CD14-positive monocyte (primary cell): ENCODE measurements around the gene PRKN. TPM values are rescaled to one million over a fixed set of nuclear protein-coding genes. Genes with fewer than 3 reads are reported as not detected.

Experiments used
- DNase-seq, 3 donors: peaks; one replicate each; pipeline ENCODE4 v3.0.0-alpha.2; 2011 to 2022
- H2AFZ ChIP-seq: 2 replicates; pipeline ENCODE4 v1.6.0; 2012; ENCODE audit warnings: mild to moderate bottlenecking, low read depth, low read length, inconsistent platforms; ENCODE audit not compliant: insufficient read depth, poor library complexity, severe bottlenecking
- H3K27ac ChIP-seq, 2 donors: 1 replicate in 1 of 2; 2 replicates in 1 of 2; pipeline ENCODE4 v1.5.1; 2012 to 2013; ENCODE audit warnings: low read length in 2 of 2, control low read depth in 1 of 2, inconsistent platforms in 1 of 2, low read depth in 1 of 2, mild to moderate bottlenecking in 1 of 2
- H3K27me3 ChIP-seq, 2 donors: one replicate each; pipeline versions ENCODE4 v1.6.0 to v1.6.1; 2011 to 2013; ENCODE audit warnings: low read length in 2 of 2; ENCODE audit not compliant: control insufficient read depth in 2 of 2, insufficient read depth in 2 of 2
- H3K36me3 ChIP-seq, 2 donors: replicated peaks in 1 of 2; 1 replicate in 1 of 2; 2 replicates in 1 of 2; pipeline versions ENCODE4 v1.5.1 to v1.6.1; 2012 to 2013; ENCODE audit warnings: low read length in 2 of 2, control low read depth in 1 of 2, inconsistent platforms in 1 of 2, mild to moderate bottlenecking in 1 of 2; ENCODE audit not compliant: insufficient read depth in 2 of 2, control insufficient read depth in 1 of 2
- H3K4me1 ChIP-seq, 2 donors: 1 replicate in 1 of 2; 2 replicates in 1 of 2; pipeline versions ENCODE4 v1.5.1 to v1.6.1; 2012 to 2013; ENCODE audit warnings: low read length in 2 of 2, control low read depth in 1 of 2, inconsistent platforms in 1 of 2, mild to moderate bottlenecking in 1 of 2, moderate library complexity in 1 of 2; ENCODE audit not compliant: insufficient read depth in 2 of 2, control insufficient read depth in 1 of 2
- H3K4me2 ChIP-seq: replicated peaks from 2 replicates; pipeline ENCODE3; 2012; ENCODE audit warnings: low read length, moderate library complexity, mild to moderate bottlenecking; ENCODE audit not compliant: poor library complexity, severe bottlenecking; ENCODE audit errors: extremely low read depth
- H3K4me3 ChIP-seq, 3 experiments: fragments of 200-600 bp in 1 of 3; sonication (generic) in 1 of 3; replicated peaks in 1 of 3; 1 replicate in 2 of 3; 2 replicates in 1 of 3; pipeline ENCODE4 v1.5.1; 2011 to 2013; ENCODE audit warnings: low read length in 3 of 3, mild to moderate bottlenecking in 3 of 3, control low read depth in 2 of 3, low read depth in 2 of 3, inconsistent platforms in 1 of 3, moderate library complexity in 1 of 3
- H3K79me2 ChIP-seq: 2 replicates; pipeline ENCODE4 v1.6.0; 2012; ENCODE audit warnings: mild to moderate bottlenecking, control low read depth, inconsistent platforms, low read length, moderate library complexity; ENCODE audit not compliant: insufficient read depth
- H3K9ac ChIP-seq: 2 replicates; pipeline ENCODE4 v1.6.0; 2017; ENCODE audit warnings: low read length, mild to moderate bottlenecking; ENCODE audit not compliant: insufficient read depth, poor library complexity, severe bottlenecking
- H3K9me3 ChIP-seq, 2 donors: replicated peaks in 1 of 2; 1 replicate in 1 of 2; 2 replicates in 1 of 2; pipeline versions ENCODE4 v1.5.1 to v1.6.1; 2012 to 2013; ENCODE audit warnings: low read length in 2 of 2, control low read depth in 1 of 2; ENCODE audit not compliant: control insufficient read depth in 1 of 2, insufficient read depth in 1 of 2
- H4K20me1 ChIP-seq: 2 replicates; pipeline ENCODE4 v1.6.0; 2012; ENCODE audit warnings: mild to moderate bottlenecking, low read length, control low read depth, moderate library complexity; ENCODE audit not compliant: insufficient read depth
- H3K27ac Mint-ChIP-seq, 7 donors: one replicate each; pipeline ENCODE4 v1.8.0; 2020; ENCODE audit warnings: mild to moderate bottlenecking in 7 of 7, mixed read lengths in 7 of 7, moderate library complexity in 6 of 7, inconsistent platforms in 2 of 7
- H3K27me3 Mint-ChIP-seq, 3 donors: one replicate each; pipeline ENCODE4 v1.8.0; 2021 to 2022; ENCODE audit warnings: low read depth in 3 of 3, mild to moderate bottlenecking in 3 of 3, mixed read lengths in 3 of 3, moderate library complexity in 3 of 3, inconsistent platforms in 1 of 3
- H3K36me3 Mint-ChIP-seq, 2 donors: one replicate each; pipeline ENCODE4 v1.8.0; 2020; ENCODE audit warnings: mixed read lengths in 2 of 2, inconsistent platforms in 1 of 2, mild to moderate bottlenecking in 1 of 2
- H3K4me1 Mint-ChIP-seq: one replicate; pipeline ENCODE4 v1.8.0; 2020; ENCODE audit warnings: mild to moderate bottlenecking, mixed read lengths
- H3K4me3 Mint-ChIP-seq, 2 donors: one replicate each; pipeline ENCODE4 v1.8.0; 2020; ENCODE audit warnings: mild to moderate bottlenecking in 2 of 2, mixed read lengths in 2 of 2, moderate library complexity in 1 of 2
- H3K9me3 Mint-ChIP-seq, 7 donors: one replicate each; pipeline ENCODE4 v1.8.0; 2020 to 2022; ENCODE audit warnings: mixed read lengths in 7 of 7, mild to moderate bottlenecking in 6 of 7, moderate library complexity in 6 of 7, inconsistent platforms in 2 of 7
- WGBS: methylation state at CpG from one replicate; pipeline ENCODE4 v1.1.5; 2013; ENCODE audit warnings: missing lambda C conversion rate; ENCODE audit not compliant: insufficient coverage; 5-methylcytosine and 5-hydroxymethylcytosine counted together
- intact Hi-C, 2 donors: fragments of 100-400 bp; cut with micrococcal nuclease; formaldehyde crosslinking; loops; one replicate each; pipeline versions ENCODE4 v1.15.0 to v1.15.1; 2023
- polyA plus RNA-seq, 3 donors: library from polyadenylated mRNA; depleted of rRNA in 1 of 3; unstranded in 2 of 3; stranded (reverse) in 1 of 3; fragments of 300-500 nt in 2 of 3; fragments of >200 nt in 1 of 3; fragmentation: Illumina TruSeq in 2 of 3; gene quantifications; 1 replicate in 2 of 3; 2 replicates in 1 of 3; pipeline ENCODE4 v1.2.3, GENCODE V29; 2012 to 2021
- TF ChIP-seq, protein P1 (sequence below): fragments of 200-600 bp; IDR thresholded peaks from one replicate; pipeline ENCODE4 v1.8.0; 2022; ENCODE audit warnings: antibody characterized with exemption, mild to moderate bottlenecking

Gene PRKN
- polyA plus RNA-seq, 3 donors, result 0.19 to 0.21 TPM; not detected in 1

DNA sequence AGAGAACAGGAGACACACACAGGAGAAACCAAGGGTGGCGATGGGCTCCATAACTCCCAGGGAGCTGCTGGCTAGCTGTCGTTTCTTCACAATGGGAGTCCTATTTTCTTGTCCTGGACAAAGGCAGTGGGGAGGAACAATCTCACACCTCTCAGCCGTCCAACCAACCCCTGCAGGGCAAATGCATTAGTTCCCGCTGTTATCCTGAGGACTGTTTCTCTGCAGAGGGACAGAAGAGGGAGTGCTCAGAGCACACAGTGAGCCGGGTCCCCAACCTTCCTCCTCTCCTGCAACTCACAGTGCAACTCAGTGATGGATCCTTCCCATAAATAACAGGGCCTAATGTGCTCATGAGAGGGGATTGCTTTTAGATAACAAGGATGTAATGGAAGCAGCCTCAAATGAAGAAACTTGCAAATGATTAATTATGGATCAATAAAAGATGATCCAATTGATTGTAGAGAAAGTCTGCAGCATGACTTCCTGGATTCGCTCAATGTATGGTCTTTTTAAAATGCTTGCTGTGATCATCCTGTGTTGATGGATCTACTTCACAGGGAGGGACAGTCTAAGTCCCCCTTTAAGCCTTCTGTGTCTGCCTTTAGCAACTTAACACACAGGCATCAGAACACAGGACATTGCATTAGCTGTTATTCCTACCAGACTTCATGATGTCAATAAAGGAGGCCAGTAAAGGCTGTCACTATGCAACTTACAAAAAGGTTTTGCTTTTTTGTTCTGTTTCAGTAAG, 1000.3 kb downstream of the PRKN start:
- intact Hi-C loops, result no loop called here
- Mint-ChIP-seq H3K4me3 (no peak overlapping the region), H3K27ac (no peak overlapping the region), H3K9me3 (peaks cover 0 to 9% (median 2%) of the 10 kb centered on the region in 7 donors), H3K27me3 (peaks cover 0 to 2% (median 0%) of the 10 kb centered on the region in 3 donors), H3K36me3 (no peaks in the 10 kb centered on the region), H3K4me1 (no peaks in the 10 kb centered on the region)
- Histone ChIP-seq H3K4me3 (no peak overlapping the region), H3K27ac (no peak overlapping the region), H4K20me1 (no peaks in the 10 kb centered on the region), H3K9ac (no peak overlapping the region), H3K4me2 (no peak overlapping the region), H3K27me3 (no peaks in the 10 kb centered on the region), H3K9me3 (peaks cover 0 to 10% of the 10 kb centered on the region in 2 donors), H3K36me3 (no peaks in the 10 kb centered on the region), H2AFZ (no peak overlapping the region), H3K79me2 (no peaks in the 10 kb centered on the region), H3K4me1 (no peaks in the 10 kb centered on the region)
- TF ChIP-seq, protein P1, sequence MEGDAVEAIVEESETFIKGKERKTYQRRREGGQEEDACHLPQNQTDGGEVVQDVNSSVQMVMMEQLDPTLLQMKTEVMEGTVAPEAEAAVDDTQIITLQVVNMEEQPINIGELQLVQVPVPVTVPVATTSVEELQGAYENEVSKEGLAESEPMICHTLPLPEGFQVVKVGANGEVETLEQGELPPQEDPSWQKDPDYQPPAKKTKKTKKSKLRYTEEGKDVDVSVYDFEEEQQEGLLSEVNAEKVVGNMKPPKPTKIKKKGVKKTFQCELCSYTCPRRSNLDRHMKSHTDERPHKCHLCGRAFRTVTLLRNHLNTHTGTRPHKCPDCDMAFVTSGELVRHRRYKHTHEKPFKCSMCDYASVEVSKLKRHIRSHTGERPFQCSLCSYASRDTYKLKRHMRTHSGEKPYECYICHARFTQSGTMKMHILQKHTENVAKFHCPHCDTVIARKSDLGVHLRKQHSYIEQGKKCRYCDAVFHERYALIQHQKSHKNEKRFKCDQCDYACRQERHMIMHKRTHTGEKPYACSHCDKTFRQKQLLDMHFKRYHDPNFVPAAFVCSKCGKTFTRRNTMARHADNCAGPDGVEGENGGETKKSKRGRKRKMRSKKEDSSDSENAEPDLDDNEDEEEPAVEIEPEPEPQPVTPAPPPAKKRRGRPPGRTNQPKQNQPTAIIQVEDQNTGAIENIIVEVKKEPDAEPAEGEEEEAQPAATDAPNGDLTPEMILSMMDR, result no peak
- 100% methylated on average over 3 of the region's 6 CpGs for WGBS
- DNase-seq, result no peak

DNA sequence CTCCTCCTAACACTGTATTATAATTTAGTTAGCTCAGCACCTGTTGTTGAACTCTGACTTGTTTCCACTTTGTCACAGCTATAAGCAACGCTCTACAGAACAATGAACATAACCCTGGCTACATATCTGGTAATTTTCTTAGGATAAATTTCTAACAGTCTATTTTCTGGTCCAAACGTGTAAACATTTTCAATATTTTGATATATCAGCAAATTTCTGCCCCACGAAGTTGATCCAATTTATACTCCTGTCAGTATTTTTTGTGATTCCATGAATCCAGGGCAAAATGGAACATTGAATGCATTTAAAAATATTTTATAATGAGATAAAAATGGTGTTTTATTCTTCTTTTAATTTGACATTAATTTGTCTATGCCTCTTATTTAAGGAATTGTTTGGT, 1005.2 kb downstream of the PRKN start:
- TF ChIP-seq, protein P1, result no peak
- Mint-ChIP-seq H3K9me3 (peaks cover 0 to 7% (median 2%) of the 10 kb centered on the region in 7 donors), H3K27ac (no peak overlapping the region), H3K4me3 (no peak overlapping the region), H3K4me1 (no peaks in the 10 kb centered on the region), H3K36me3 (no peaks in the 10 kb centered on the region), H3K27me3 (peaks cover 0 to 2% (median 0%) of the 10 kb centered on the region in 3 donors)
- Histone ChIP-seq H3K4me3 (no peak overlapping the region), H3K79me2 (no peaks in the 10 kb centered on the region), H3K36me3 (no peaks in the 10 kb centered on the region), H3K27me3 (no peaks in the 10 kb centered on the region), H3K4me2 (no peak overlapping the region), H3K27ac (no peak overlapping the region), H3K9me3 (peaks cover 0 to 2% of the 10 kb centered on the region in 2 donors), H2AFZ (no peak overlapping the region), H4K20me1 (no peaks in the 10 kb centered on the region), H3K9ac (no peak overlapping the region), H3K4me1 (no peaks in the 10 kb centered on the region)
- intact Hi-C loops, result no loop called here
- WGBS, result no CpG with 5 or more reads among the region's 3 CpGs
- no peak for DNase-seq
